Cardiac fibroblast (primary cell): ENCODE data around the gene ATG5.
A peak's percentile ranks its signal among the peaks of the same experiment; 100 is the strongest.
"Not testable (repeated sequence)": the region's sequence is repeated elsewhere in the genome, so short reads cannot be mapped to it uniquely, and the experiment has no call there.

ENCODE experiments used
- DNase-seq, 2 donors: peaks; one replicate each; pipeline versions ENCODE4 v3.0.0 to v3.0.0-alpha.2; 2010; ENCODE audit warnings: low read depth in 2 of 2
- H3K4me3 ChIP-seq, 2 donors: replicated peaks in 1 of 2; 1 replicate in 1 of 2; 2 replicates in 1 of 2; pipeline ENCODE4 v1.5.1; 2011; ENCODE audit warnings: low read depth in 2 of 2, low read length in 2 of 2, mild to moderate bottlenecking in 2 of 2, moderate library complexity in 1 of 2
- TF ChIP-seq, protein P1 (sequence below): IDR thresholded peaks from one replicate; pipeline ENCODE4 v1.5.1; 2011; ENCODE audit warnings: low read depth, mild to moderate bottlenecking, low read length, inconsistent platforms

ATG5 gene

DNA sequence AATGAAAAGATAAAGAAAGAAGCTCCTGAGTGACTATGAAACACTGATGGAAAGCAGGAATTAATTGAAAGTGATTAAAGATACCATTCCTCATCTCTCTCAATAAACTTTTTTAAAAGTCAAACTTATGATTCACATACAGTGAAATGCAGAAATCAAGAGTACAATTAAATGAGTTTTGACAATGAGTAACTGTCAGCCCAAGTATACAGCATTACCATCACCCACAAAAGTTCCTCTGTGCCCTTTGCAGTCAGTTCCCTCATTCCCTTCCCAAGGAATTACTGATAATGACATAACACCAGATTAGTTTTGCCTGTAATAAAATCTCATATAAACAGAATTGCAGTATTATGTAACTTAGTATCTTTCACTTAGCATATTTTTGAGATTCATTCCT lies 44.5 kb downstream of the ATG5 start:
- DNase-seq: peak in 1 of 2 donors; percentile 17
- TF ChIP-seq, protein P1, sequence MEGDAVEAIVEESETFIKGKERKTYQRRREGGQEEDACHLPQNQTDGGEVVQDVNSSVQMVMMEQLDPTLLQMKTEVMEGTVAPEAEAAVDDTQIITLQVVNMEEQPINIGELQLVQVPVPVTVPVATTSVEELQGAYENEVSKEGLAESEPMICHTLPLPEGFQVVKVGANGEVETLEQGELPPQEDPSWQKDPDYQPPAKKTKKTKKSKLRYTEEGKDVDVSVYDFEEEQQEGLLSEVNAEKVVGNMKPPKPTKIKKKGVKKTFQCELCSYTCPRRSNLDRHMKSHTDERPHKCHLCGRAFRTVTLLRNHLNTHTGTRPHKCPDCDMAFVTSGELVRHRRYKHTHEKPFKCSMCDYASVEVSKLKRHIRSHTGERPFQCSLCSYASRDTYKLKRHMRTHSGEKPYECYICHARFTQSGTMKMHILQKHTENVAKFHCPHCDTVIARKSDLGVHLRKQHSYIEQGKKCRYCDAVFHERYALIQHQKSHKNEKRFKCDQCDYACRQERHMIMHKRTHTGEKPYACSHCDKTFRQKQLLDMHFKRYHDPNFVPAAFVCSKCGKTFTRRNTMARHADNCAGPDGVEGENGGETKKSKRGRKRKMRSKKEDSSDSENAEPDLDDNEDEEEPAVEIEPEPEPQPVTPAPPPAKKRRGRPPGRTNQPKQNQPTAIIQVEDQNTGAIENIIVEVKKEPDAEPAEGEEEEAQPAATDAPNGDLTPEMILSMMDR: no peak

DNA sequence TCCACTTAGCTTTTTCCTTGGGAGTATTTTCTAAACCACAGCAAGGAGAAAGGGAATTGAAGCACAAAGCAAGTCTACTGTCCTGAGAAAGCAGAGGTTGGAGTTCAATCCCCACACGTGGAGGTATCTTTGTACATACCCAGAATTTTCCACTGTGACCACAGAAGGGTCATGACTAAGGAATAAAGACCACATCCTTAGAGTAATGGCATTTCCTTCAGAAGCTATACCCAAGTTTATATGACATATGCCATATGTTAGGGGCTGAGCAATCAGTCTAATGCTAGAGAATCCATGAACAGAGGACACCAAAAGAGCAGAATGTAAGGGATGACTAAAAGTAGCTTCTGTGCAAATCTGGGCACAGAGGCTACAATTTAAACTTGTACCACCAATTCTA lies 46.4 kb downstream of the ATG5 start:
- peak; percentile 14 to 71 for DNase-seq
- TF ChIP-seq, protein P1: no peak
- H3K4me3 ChIP-seq: no peak overlapping the region

More for the DNA sequence above, 44.5 kb downstream of the ATG5 start:
- no peak overlapping the region for H3K4me3 ChIP-seq

DNA sequence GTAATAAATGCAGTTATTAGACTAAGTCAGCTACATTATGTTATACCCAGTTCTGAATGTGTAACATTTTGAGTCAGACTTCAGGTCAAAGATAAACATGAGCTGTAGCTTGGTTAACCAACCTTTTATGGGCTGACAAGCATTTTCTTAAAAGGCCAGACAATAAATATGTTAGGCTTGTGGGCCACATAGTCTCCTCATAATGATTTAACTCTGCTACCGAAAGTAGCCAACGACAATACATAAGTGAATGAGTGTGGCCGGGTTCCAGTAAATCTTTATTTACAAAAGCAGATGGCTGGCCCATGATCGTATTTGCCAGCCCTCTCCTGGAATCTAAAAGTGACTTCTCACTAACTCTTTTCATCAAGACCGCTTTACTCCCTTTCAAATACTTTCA lies 49.9 kb downstream of the ATG5 start:
- DNase-seq: peak in 1 of 2 donors; percentile 43
- TF ChIP-seq, protein P1: no peak
- H3K4me3 ChIP-seq: no peak overlapping the region

DNA sequence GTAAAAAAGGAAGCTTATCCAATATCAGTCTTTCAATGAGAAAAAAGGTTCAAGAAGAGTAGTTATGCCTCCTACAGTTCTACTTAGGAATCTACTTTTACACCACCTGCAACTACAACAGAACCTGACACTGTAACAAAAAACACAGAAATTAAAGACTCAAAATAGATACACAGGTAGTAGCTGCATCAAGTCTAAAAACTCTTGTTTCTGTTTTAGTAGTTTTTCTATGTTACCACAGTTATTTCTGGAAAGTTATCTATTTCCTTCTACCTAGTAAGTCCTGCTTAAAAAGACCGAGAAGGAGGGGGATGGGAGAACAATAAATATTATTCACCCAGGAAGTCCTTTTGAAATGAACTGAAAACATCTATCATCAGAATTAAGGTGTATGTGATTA lies 52.5 kb downstream of the ATG5 start:
- TF ChIP-seq, protein P1: no peak
- no peak for DNase-seq
- no peak overlapping the region for H3K4me3 ChIP-seq

DNA sequence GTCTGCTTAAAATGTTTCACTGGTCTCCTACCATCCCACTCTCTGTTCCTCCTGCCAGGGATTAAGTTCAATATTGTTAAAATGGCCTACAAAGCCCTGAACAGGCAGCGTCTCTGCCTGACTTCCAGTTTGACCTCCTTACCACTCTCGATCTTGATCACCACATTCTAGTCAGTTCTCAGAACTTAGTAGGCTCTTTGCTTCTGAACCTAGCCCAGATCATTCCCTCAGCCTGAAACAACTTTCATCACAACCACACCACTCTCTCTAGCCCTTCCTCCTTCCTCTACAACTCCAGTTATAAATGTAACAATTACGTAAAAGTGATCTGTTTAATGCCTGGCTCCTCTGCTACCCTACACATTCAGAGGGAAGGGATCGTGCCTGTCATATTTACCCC lies 53.3 kb downstream of the ATG5 start:
- H3K4me3 ChIP-seq: no peak overlapping the region
- no peak for DNase-seq
- TF ChIP-seq, protein P1: no peak

DNA sequence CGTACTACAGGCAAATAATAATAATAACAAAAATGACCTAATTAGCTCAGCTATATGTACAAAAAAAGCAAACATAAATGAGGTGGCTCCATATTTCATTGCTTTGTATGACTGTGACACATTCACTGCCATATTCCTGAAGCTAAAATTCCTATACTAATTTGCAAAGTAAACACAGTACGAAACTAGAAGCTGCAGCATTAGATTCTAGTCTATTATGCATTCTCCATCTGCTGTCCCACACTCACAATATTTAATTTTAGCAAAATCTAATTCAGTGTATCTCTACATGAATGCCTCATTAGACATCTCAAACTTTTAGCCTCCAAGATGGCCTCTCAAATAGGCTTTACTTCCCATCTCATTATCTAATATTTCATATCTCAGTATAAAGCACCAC lies 55.1 kb downstream of the ATG5 start:
- no peak for DNase-seq
- no peak overlapping the region for H3K4me3 ChIP-seq
- TF ChIP-seq, protein P1: no peak

DNA sequence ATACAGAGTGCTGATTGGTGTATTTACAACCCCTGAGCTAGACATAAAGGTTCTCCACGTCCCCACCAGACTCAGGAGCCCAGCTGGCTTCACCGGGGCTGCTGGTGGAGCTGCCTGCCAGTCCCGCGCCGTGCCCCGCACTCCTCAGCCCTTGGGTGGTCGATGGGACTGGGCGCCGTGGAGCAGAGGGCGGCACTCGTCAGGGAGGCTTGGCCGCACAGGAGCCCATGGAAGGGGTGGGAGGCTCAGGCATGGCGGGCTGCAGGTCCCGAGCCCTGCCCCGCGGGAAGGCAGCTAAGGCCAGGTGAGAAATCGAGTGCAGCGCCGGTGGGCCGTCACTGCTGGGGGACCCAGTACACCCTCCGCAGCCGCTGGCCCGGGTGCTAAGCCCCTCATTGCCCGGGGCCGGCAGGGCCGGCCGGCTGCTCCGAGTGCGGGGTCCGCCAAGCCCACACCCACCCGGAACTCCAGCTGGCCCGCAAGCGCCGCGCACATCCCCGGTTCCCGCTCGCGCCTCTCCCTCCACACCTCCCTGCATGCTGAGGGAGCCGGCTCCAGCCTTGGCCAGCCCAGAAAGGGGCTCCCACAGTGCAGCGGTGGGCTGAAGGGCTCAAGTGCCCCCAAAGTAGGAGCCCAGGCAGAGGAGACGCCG lies 56.2 kb downstream of the ATG5 start:
- H3K4me3 ChIP-seq, DNase-seq: not testable (repeated sequence)

DNA sequence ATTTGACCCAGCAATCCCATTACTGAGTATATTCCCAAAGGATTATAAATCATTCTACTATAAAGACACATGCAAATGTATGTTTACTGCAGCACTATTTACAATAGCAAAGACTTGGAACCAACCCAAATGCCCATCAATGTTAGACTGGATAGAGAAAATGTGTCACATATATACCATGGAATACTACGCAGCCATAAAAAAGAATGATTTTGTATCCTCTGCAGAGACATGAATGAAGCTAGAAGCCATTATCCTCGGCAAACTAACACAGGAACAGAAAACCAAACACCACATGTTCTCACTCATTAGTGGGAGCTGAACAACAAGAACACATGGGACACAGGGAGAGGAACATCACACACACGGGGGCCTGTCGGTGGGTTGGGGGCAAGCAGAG lies 57.1 kb downstream of the ATG5 start:
- not testable (repeated sequence) for DNase-seq, H3K4me3 ChIP-seq

DNA sequence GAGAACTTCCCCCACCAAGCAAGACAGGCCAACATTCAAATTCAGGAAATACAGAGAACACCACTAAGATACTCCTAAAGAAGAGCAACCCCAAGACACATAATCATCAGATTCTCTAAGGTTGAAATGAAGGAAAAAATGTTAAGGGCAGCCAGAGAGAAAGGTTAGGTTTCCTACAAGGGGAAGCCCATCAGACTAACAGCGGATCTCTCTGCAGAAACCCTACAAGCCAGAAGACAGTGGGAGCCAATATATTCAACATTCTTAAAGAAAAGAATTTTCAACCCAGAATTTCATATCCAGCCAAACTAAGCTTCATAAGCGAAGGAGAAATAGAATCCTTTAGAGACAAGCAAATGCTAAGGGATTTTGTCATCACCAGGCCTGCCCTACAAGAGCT lies 61.1 kb downstream of the ATG5 start:
- DNase-seq: not testable (repeated sequence)

DNA sequence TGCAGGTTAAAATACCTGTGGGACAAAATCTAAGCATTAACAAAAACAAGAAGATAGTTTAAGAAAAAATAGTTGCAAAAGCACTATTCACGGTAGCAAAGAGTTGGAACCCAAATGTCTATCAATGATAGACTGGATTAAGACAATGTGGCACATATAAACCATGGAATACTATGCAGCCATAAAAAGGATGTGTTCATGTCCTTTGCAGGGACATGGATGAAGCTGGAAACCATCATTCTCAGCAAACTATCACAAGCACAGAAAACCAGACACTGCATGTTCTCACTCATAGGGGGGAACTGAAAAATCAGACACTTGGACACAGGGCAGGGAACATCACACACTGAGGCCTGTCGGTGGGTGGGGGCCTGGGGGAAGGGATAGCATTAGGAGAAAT lies 65.8 kb downstream of the ATG5 start:
- not testable (repeated sequence) for DNase-seq, H3K4me3 ChIP-seq

More for the DNA sequence above, 61.1 kb downstream of the ATG5 start:
- not testable (repeated sequence) for H3K4me3 ChIP-seq
